Activated T-helper 2 cell treated with anti-CD3 and anti-CD28 coated beads, Interferon-gamma antibody, Interleukin-2, Interleukin-4, amounts not matched to agents 10 μg/mL and 5 μg/mL and 100 μg/mL, durations not matched to agents 14 hours and 24 hours and 36 hours (primary cell): ENCODE measurements around the gene SPTLC3. TPM values are rescaled to one million over a fixed set of nuclear protein-coding genes. Genes with fewer than 3 reads are reported as not detected.

Source experiments
- DNase-seq: peaks from one replicate; pipeline ENCODE4 v3.0.0; 2021; ENCODE audit warnings: low spot score
- H3K27ac Mint-ChIP-seq: one replicate; pipeline ENCODE4 v1.8.0; 2021; ENCODE audit warnings: mixed read lengths
- H3K27me3 Mint-ChIP-seq: one replicate; pipeline ENCODE4 v1.8.0; 2021; ENCODE audit warnings: low read depth, mixed read lengths
- H3K36me3 Mint-ChIP-seq: one replicate; pipeline ENCODE4 v1.8.0; 2021; ENCODE audit warnings: low read depth, mixed read lengths
- H3K4me1 Mint-ChIP-seq: one replicate; pipeline ENCODE4 v1.8.0; 2021; ENCODE audit warnings: low read depth, mixed read lengths
- H3K4me3 Mint-ChIP-seq: one replicate; pipeline ENCODE4 v1.8.0; 2021; ENCODE audit warnings: low read depth, mild to moderate bottlenecking, moderate library complexity, mixed read lengths
- H3K9me3 Mint-ChIP-seq: one replicate; pipeline ENCODE4 v1.8.0; 2021; ENCODE audit warnings: mixed read lengths
- intact Hi-C: fragments of 100-400 bp; cut with micrococcal nuclease; formaldehyde crosslinking; loops from one replicate; pipeline ENCODE4 v1.15.1; 2023
- total RNA-seq: library from RNA; stranded (reverse); gene quantifications from 2 replicates; pipeline ENCODE4 v1.2.3, GENCODE V29; 2022

Gene SPTLC3
- total RNA-seq, 1 donor from 2014 or later: 0.68 TPM

GRCh38 chr20:13173201-13173600 is 164.4 kb downstream of the SPTLC3 start:
- intact Hi-C loops: no loop called here
- H3K9me3 Mint-ChIP-seq: no peaks in the 10 kb centered on the region
- peaks cover 13% of the 10 kb centered on the region for H3K27me3 Mint-ChIP-seq
- H3K4me3 Mint-ChIP-seq: no peak overlapping the region
- no peaks in the 10 kb centered on the region for H3K4me1 Mint-ChIP-seq
- H3K36me3 Mint-ChIP-seq: no peaks in the 10 kb centered on the region
- DNase-seq: no peak
- no peak overlapping the region for H3K27ac Mint-ChIP-seq

- Mint-ChIP-seq H3K4me1 (no peaks in the 10 kb centered on the region), H3K27ac (no peak overlapping the region), H3K4me3 (no peak overlapping the region), H3K27me3 (peaks cover 11% of the 10 kb centered on the region), H3K9me3 (no peaks in the 10 kb centered on the region), H3K36me3 (no peaks in the 10 kb centered on the region)
- no peak for DNase-seq
- intact Hi-C loops: no loop called here
Observed at GRCh38 chr20:13174402-13174801, 165.6 kb downstream of the SPTLC3 start.

GRCh38 chr20:13180986-13181889 is 172.5 kb downstream of the SPTLC3 start:
- Mint-ChIP-seq H3K4me1 (peaks cover 14% of the 10 kb centered on the region), H3K4me3 (no peak overlapping the region), H3K27me3 (no peaks in the 10 kb centered on the region), H3K36me3 (no peaks in the 10 kb centered on the region), H3K9me3 (peaks cover 4% of the 10 kb centered on the region), H3K27ac (no peak overlapping the region)
- no peak for DNase-seq
- intact Hi-C loops: no loop called here

- Mint-ChIP-seq H3K27ac (no peak overlapping the region), H3K36me3 (no peaks in the 10 kb centered on the region), H3K9me3 (peaks cover 14% of the 10 kb centered on the region), H3K4me3 (no peak overlapping the region), H3K4me1 (peaks cover 14% of the 10 kb centered on the region), H3K27me3 (no peaks in the 10 kb centered on the region)
- intact Hi-C loops: loop anchor here (1.0 kb wide), 1 partner anchor 247 kb away; no protein-coding TSS in a partner anchor
- no peak for DNase-seq
Observed at GRCh38 chr20:13183005-13183404, 174.2 kb downstream of the SPTLC3 start.

- Mint-ChIP-seq H3K4me1 (peaks cover 13% of the 10 kb centered on the region), H3K36me3 (no peaks in the 10 kb centered on the region), H3K4me3 (no peak overlapping the region), H3K27me3 (peaks cover 6% of the 10 kb centered on the region), H3K27ac (no peak overlapping the region), H3K9me3 (peaks cover 14% of the 10 kb centered on the region)
- intact Hi-C loops: no loop called here
- no peak for DNase-seq
Observed at GRCh38 chr20:13186043-13186774, 177.4 kb downstream of the SPTLC3 start.

GRCh38 chr20:13187899-13188298 is 179.1 kb downstream of the SPTLC3 start:
- Mint-ChIP-seq H3K9me3 (peaks cover 14% of the 10 kb centered on the region), H3K27ac (no peak overlapping the region), H3K4me1 (peaks cover 2% of the 10 kb centered on the region), H3K4me3 (no peak overlapping the region), H3K27me3 (peaks cover 8% of the 10 kb centered on the region), H3K36me3 (no peaks in the 10 kb centered on the region)
- intact Hi-C loops: no loop called here
- DNase-seq: no peak

- Mint-ChIP-seq H3K27me3 (peaks cover 5% of the 10 kb centered on the region), H3K36me3 (no peaks in the 10 kb centered on the region), H3K9me3 (no peaks in the 10 kb centered on the region), H3K4me3 (no peak overlapping the region), H3K4me1 (no peaks in the 10 kb centered on the region), H3K27ac (no peak overlapping the region)
- no peak for DNase-seq
- intact Hi-C loops: no loop called here
Observed at GRCh38 chr20:13199279-13199678, 190.5 kb downstream of the SPTLC3 start.

GRCh38 chr20:13200767-13201500 is 192.2 kb downstream of the SPTLC3 start:
- Mint-ChIP-seq H3K4me3 (no peak overlapping the region), H3K27me3 (peaks cover 7% of the 10 kb centered on the region), H3K27ac (no peak overlapping the region), H3K4me1 (no peaks in the 10 kb centered on the region), H3K36me3 (no peaks in the 10 kb centered on the region), H3K9me3 (no peaks in the 10 kb centered on the region)
- intact Hi-C loops: no loop called here
- DNase-seq: no peak

- H3K4me3 Mint-ChIP-seq: no peak overlapping the region
Observed at GRCh38 chr20:13202565-13202964, 193.8 kb downstream of the SPTLC3 start.

GRCh38 chr20:13205425-13205824 is 196.7 kb downstream of the SPTLC3 start:
- intact Hi-C loops: no loop called here
- Mint-ChIP-seq H3K27me3 (peaks cover 5% of the 10 kb centered on the region), H3K4me1 (no peaks in the 10 kb centered on the region), H3K4me3 (no peak overlapping the region), H3K36me3 (no peaks in the 10 kb centered on the region), H3K27ac (no peak overlapping the region), H3K9me3 (no peaks in the 10 kb centered on the region)
- no peak for DNase-seq

More at GRCh38 chr20:13202565-13202964, 193.8 kb downstream of the SPTLC3 start:
- H3K27me3 Mint-ChIP-seq: peaks cover 7% of the 10 kb centered on the region
- no peaks in the 10 kb centered on the region for H3K36me3 Mint-ChIP-seq
- intact Hi-C loops: no loop called here
- no peak for DNase-seq
- no peak overlapping the region for H3K27ac Mint-ChIP-seq
- H3K9me3 Mint-ChIP-seq: no peaks in the 10 kb centered on the region
- H3K4me1 Mint-ChIP-seq: no peaks in the 10 kb centered on the region

GRCh38 chr20:13205848-13206434 is 197.2 kb downstream of the SPTLC3 start:
- intact Hi-C loops: no loop called here
- H3K9me3 Mint-ChIP-seq: no peaks in the 10 kb centered on the region
- no peaks in the 10 kb centered on the region for H3K4me1 Mint-ChIP-seq
- peaks cover 5% of the 10 kb centered on the region for H3K27me3 Mint-ChIP-seq
- no peaks in the 10 kb centered on the region for H3K36me3 Mint-ChIP-seq
- H3K27ac Mint-ChIP-seq: no peak overlapping the region
- no peak for DNase-seq
- no peak overlapping the region for H3K4me3 Mint-ChIP-seq

- H3K9me3 Mint-ChIP-seq: no peaks in the 10 kb centered on the region
- intact Hi-C loops: no loop called here
Observed at GRCh38 chr20:13207016-13207415, 198.2 kb downstream of the SPTLC3 start.

More at GRCh38 chr20:13207016-13207415, 198.2 kb downstream of the SPTLC3 start:
- no peak overlapping the region for H3K4me3 Mint-ChIP-seq
- H3K27me3 Mint-ChIP-seq: peaks cover 5% of the 10 kb centered on the region
- DNase-seq: no peak
- no peaks in the 10 kb centered on the region for H3K36me3 Mint-ChIP-seq
- H3K4me1 Mint-ChIP-seq: peaks cover under 1% of the 10 kb centered on the region
- no peak overlapping the region for H3K27ac Mint-ChIP-seq
